Measurements from ENCODE around the gene RET.

Gene RET

DNA sequence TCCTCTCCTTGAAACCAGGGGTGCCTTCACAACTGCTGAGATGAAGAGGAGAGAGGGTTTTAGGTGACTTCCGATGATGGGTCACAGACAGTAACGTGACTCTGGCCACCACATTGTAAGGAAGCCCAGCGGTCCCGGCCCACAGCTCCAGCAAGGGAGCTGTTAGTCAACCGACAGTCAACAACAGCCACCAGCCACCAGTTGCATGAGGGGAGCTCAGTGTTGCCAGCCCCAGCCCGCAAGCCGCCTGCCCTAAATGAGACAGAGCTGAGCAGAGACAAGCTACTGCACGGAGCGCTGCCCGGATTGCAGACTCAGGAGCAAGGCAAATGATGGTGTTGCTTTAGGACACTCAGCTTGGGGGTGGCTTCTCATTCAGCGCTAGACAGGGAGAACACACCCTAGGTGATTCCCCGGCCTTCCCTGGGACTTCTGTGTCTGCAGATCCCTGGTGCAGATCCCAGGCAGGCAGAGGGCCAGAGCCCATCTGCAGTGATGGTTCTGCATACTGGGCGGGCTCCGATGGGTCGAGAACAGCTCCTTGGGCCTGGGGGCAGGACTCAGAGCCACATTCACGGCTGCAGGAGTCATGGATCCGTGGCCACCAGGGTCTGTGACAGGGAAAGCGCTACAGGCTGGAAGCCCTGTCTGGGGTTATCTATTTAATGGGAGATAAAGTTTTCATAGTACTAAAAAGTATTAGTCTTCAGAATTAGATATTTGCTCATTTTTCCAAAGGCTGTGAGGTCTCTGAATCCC lies 14.3 kb upstream of the RET start:
- no peak for DNase-seq (ENCODE audit: low read depth)

DNA sequence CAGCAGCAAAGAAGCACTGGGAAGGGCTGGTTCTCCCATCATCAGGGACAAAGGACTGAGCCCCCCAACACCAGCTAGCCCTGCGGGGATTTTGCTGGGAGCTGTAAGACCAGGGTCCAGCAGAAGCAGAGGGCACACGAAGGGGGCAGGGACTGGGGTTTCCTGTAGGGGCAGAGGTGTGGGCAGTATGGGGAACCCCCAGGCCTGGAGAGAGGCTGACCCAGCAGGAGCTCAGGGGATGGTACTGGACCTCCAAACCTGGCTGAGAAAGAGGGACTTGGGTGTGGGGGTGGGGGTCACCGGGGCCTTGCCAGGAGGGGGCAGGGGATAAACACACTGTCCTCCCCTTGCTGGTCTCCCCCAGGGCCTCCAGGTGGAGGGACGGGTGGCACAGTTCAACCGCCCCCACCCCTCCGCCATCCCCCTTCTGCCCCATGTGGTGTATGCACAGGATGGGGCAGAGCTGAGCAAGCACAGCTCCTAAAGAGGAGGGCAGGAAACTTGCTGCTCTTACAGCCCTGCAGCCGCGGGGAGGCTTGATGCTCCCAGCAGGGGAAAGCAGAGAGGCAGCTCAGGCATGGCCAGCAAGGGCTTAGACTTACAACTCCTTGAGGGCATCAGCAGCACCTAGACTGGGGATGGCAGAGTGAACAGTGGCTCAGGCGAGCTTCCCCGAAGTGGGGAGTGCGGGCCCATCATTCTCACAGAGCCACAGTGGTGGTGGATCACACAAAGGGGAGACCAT lies 12.4 kb upstream of the RET start:
- no peak for DNase-seq (ENCODE audit: low read depth)

GRCh38 chr10:43065234-43065633 lies 11.6 kb upstream of the RET start:
- no peak for DNase-seq (ENCODE audit: low read depth)

- no peak for DNase-seq (ENCODE audit: low read depth)
These were observed 11.1 kb upstream of the RET start for GRCh38 chr10:43065761-43066160.

DNA sequence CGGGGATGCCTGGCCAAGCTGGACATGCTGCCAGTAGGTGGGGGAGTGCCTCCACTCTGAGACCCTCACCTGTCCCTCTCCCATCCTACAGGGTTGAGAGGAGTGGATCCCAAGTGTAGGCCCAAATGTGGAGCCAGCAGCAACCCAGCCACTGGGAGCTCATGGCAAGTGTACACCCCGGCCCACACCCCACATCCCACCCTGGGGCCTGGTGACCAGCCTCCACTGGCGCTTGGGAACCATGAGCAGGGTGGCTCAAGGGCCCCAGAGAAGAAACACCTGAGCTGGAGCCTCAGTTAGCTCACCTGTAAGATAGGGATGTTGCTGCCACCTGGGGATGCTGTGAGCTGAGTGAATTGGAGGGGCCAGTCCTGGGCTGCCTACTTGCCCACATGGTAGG lies 10.4 kb upstream of the RET start:
- DNase-seq (ENCODE audit: low read depth), result no peak

- no peak for DNase-seq (ENCODE audit: low read depth)
These were observed 9.3 kb upstream of the RET start for GRCh38 chr10:43067391-43068135.

DNA sequence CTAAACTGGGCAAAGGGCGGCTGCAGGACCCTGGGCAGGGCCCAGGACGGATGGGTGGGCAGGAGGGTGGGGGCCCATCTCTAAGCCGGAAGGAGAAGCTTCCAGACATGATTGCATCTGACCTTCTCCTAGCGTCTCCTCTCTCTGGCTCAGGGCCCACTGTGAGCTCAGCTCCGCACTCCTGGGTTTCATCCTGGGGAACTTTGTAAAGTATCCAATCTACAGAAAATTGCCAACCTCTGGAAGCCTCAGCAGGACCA lies 8.8 kb upstream of the RET start:
- no peak for DNase-seq (ENCODE audit: low read depth)

DNA sequence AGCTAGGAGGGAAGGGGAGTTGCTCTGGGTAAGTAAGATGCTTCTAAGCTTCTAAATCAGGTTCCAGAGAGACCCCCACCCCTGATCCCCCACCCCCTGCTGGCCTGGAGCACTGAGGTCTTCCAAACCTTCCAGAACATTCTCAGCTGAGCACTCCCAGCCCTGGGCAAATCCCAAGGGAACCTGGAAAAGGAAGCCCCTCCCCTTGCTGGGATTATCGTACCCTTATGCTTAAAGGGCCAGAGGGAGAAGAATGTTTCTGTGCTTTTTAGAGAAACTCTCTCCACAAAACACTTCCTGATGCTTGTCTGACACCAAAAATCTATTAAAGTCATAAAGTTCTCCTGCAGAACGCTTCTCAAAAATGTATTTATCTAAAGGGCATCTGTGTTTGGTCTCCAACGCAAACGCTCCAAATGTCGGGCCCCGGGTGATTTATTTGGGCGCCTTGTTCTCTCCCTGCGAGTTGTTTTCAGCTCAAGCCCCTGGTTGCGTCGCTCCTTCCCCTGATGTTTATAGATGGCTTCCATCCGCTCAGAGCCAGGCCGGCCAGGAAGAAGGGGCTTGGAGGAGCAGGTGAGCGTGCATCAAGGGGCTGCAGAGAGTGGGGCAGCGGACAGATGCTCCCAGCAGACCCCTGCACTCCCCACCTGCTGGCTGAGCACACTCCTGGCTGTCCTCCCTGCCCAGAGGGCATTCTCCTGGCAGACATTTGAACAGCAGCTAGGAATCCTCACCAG lies 8.2 kb upstream of the RET start:
- no peak for DNase-seq (ENCODE audit: low read depth)

DNA sequence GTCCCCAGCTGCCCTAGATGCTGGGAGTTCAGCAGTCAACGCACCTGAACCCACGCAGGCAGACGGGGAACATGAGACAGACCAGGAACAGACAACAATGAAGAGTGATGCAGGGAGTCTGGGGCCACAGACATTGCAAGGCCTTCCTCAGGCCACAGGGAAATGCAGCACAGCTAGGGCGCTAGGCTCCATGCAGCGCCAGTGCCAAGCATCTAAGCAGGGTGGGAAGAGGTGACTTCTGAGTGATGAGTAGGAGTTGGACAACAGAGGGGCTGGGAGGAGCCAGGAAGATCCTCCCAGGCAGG lies 7.7 kb upstream of the RET start:
- no peak for DNase-seq (ENCODE audit: low read depth)

DNA sequence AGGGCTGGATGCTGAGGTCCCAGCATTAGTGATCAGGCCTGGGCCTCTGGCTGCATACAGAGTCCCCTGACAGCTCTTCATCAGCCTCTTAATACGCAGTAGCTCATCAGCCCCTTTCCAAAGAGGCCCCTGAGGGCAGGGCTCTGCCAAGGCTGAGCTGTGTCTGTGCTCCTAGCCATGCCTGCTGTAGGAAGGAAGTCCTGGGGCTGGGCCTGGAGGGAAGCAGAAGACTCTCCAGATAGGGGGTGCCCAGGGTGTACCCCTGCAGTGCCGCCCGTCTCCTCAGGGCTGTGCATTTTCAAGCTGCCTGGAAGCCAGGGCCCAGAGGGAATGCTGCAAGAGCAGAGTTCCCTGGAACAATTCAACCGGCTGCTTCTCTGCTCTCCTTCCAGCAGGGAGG lies 7.3 kb upstream of the RET start:
- no peak for DNase-seq (ENCODE audit: low read depth)

DNA sequence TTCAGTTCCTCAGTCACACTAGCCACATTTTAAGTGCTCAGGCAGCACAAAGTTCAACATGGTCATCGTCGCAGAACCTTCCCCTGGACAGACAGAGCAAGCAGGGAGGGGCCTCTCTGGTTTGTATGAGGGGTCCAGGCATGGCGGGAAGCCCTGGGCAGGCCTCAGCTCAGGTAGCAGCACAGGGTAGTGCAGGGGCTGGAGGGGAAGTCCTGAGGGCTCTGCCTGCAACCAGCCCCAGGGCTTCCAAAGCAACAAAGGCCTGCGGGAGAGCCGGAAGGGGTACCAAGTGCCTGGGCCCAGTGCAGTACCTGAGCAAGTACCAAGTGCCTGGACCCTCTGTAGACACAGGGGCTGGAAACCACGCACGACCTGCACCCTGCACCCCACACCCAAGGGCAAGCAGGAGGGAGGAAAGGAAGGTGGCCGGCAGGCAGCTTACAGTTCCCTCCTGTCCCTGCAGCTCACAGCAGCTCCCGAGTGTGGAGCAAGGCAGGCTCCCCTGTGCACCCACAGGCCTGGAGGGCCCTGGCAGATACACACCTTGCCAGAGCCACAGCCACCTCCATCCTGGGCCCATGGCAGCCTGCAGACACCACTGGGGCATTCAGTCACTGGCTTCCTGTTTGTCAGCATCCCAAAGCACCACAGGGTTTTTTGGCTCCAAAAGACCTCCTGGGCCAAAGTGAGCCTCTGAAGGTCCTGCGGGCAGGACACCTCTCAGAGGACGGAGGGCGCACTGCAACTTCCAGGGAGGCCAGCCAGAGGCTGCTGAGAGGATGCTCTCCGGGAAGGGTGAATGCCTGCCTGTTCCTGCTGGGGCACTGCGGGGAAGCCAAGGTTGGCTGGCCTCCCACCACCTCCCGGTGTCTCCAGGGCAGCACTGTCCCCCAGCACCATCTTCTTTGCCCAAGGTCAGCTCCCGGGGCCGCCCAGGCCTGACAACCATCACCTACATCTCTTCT lies 6.5 kb upstream of the RET start:
- no peak for DNase-seq (ENCODE audit: low read depth)

GRCh38 chr10:43071865-43072650 lies 4.8 kb upstream of the RET start:
- DNase-seq (ENCODE audit: low read depth), result no peak

DNA sequence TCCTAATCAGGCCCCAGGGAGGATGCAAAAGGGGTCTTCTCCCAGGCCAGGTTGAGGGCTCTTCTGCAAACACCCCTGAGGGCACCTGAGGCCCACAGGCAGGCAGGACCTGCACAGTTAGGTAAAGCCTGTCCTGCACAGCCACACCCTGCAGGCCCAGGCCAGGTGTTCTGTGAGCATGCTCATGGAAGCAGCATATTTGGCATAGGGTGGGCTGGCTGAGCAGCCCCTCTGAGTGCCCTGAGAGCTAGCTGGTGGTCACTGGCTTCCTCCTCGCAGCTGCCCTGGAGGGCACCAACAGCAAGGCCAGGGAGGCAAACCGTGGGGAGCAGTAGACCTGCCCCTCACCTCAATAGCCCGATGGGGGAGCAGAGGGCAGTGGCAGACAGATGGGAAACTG lies 3.7 kb upstream of the RET start:
- DNase-seq (ENCODE audit: low read depth), result no peak

GRCh38 chr10:43073721-43074120 lies 3.1 kb upstream of the RET start:
- DNase-seq (ENCODE audit: low read depth), result no peak

DNA sequence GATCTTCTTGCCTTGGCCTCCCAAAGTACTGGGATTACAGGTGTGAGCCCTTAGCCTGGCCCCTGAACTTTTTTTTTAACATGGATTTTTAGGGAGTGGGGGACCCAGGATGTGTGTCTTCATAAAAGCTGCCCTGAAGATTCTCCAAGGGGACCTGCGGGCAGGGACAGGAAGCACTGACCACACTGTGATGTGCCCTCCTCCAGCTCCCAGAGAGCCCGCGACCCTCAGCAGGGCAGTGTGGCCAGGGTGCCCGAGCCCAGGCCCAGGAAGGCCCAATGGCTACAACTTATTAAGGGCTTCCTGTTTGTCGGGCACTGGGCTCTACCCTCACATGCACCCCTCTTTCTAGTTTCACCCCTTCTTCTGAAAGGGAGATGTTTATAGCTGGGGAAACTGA lies 2.5 kb upstream of the RET start:
- DNase-seq (ENCODE audit: low read depth), result no peak

- DNase-seq (ENCODE audit: low read depth), result no peak
These were observed 1.9 kb upstream of the RET start for GRCh38 chr10:43074827-43075611.

GRCh38 chr10:43075612-43076003 lies 1.3 kb upstream of the RET start:
- DNase-seq (ENCODE audit: low read depth), result no peak

GRCh38 chr10:43076311-43076875 lies 476 bp upstream of the RET start:
- DNase-seq (ENCODE audit: low read depth), result no peak

DNA sequence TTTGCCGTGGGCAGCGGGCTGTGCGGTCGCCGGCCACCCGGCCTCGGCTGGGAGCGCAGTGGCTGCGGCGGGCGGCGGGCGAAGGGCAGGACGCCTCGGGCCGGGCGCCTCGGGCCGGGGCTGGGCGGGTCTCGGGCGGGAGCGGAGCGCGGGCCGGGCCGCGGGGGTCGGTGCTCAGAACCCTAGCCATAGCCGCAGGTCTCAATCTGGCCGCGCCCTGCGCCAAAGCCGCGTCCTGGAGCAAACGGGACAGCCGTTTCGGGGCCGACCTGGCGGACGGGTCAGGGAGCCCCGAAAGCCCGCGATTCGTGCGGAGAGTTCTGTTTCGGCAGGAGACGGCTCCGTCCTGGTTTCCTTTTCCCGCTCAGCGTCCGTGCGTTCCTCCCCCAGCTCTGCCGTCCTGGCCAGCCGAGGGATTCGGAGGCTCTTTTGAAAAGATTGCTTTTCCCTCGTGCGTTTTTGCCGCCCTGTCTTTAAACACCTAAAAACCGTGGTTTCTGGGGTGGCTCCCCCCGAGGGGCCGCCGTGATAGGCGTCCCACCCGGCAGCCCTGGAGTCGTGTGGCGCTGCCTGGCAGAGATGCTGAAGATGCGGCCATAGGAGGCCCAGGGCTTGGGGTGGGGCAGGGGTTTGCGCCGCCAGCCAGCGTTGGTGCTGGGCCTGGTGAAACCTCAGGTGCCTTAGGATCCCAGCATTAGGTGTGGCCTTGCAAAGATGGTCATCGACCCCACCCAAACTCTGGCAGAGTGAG lies 727 bp downstream of the RET start:
- DNase-seq (ENCODE audit: low read depth), result no peak

Data from HS-27A (cell line).